Endothelial cell of umbilical vein (primary cell): ENCODE data around the gene TNFAIP8L1. TPM values are rescaled to one million over a fixed set of nuclear protein-coding genes. Genes with fewer than 3 reads are reported as not detected.

ENCODE experiments used
- BruUV-seq: library from RNA; stranded (reverse); fragments of 400-500 nt; replicated peaks from 2 replicates; lab custom pipeline; 2021; lab: Mats Ljungman, UMichigan
- CTCF ChIA-PET: fragments of 300-600, 350-600 bp; sonication (Branson Sonifier 250); formaldehyde crosslinking; loops from one replicate; lab custom pipeline; 2021; ENCODE audit warnings: antibody characterized with exemption, inconsistent platforms; lab: Charles Lee
- POLR2A ChIA-PET: fragments of 300-600, 350-600 bp; sonication (Branson Sonifier 250); formaldehyde crosslinking; loops from one replicate; lab custom pipeline; 2021; ENCODE audit warnings: antibody characterized with exemption, inconsistent platforms; lab: Charles Lee
- DNase-seq: peaks from one replicate; pipeline ENCODE4 v3.0.0-alpha.2; 2011; ENCODE audit warnings: low read depth, low spot score
- FAIRE-seq: peaks from 2 replicates; lab custom pipeline; 2011; peaks lifted over from hg19 to GRCh38; lab: Jason Lieb, UNC
- H2AFZ ChIP-seq: 2 replicates; pipeline ENCODE4 v1.6.0; 2012; ENCODE audit warnings: low read depth, low read length, control low read depth, inconsistent platforms
- H3K27ac ChIP-seq: 2 replicates; pipeline ENCODE4 v1.5.1; 2011; ENCODE audit warnings: low read depth, mild to moderate bottlenecking, control low read depth, low read length, moderate library complexity; ENCODE audit not compliant: insufficient read depth
- H3K27me3 ChIP-seq, 2 experiments: 2 replicates each; pipeline versions ENCODE4 v1.6.0 to v1.6.1; 2011; ENCODE audit warnings: low read length in 2 of 2, mixed read lengths in 1 of 2; ENCODE audit not compliant: control insufficient read depth in 2 of 2, insufficient read depth in 2 of 2
- H3K36me3 ChIP-seq, 2 experiments: 2 replicates in 1 of 2; 3 replicates in 1 of 2; pipeline ENCODE4 v1.5.1; 2011; ENCODE audit warnings: low read length in 2 of 2, mild to moderate bottlenecking in 1 of 2, moderate library complexity in 1 of 2; ENCODE audit not compliant: control insufficient read depth in 2 of 2, insufficient read depth in 2 of 2; ENCODE audit errors: extremely low read depth in 1 of 2
- H3K4me1 ChIP-seq: 3 replicates; pipeline ENCODE4 v1.5.1; 2011; ENCODE audit warnings: mild to moderate bottlenecking, low read length; ENCODE audit not compliant: control insufficient read depth, insufficient read depth; ENCODE audit errors: extremely low read depth
- H3K4me2 ChIP-seq: 2 replicates; pipeline ENCODE4 v1.6.1; 2011; ENCODE audit warnings: low read length, control low read depth, mixed read lengths; ENCODE audit not compliant: insufficient read depth
- H3K4me3 ChIP-seq, 3 experiments: fragments of 200-600 bp in 1 of 3; sonication (generic), shearing (Covaris generic) in 1 of 3; replicated peaks in 1 of 3; 2 replicates each; pipeline ENCODE4 v1.5.1; 2011 to 2016; ENCODE audit warnings: control low read depth in 3 of 3, low read length in 3 of 3, mild to moderate bottlenecking in 2 of 3, inconsistent platforms in 1 of 3, low read depth in 1 of 3, moderate library complexity in 1 of 3; ENCODE audit not compliant: insufficient read depth in 1 of 3
- H3K79me2 ChIP-seq: 2 replicates; pipeline ENCODE4 v1.6.0; 2012; ENCODE audit warnings: low read length, inconsistent platforms; ENCODE audit not compliant: control insufficient read depth, insufficient read depth
- H3K9ac ChIP-seq: replicated peaks from 2 replicates; pipeline ENCODE3; 2011; ENCODE audit warnings: low read length, control low read depth; ENCODE audit not compliant: insufficient read depth; ENCODE audit errors: extremely low read depth
- H3K9me1 ChIP-seq: replicated peaks from 3 replicates; pipeline ENCODE4 v1.6.0; 2011; ENCODE audit warnings: mild to moderate bottlenecking, low read length; ENCODE audit not compliant: control insufficient read depth, insufficient read depth; ENCODE audit errors: extremely low read depth
- H3K9me3 ChIP-seq: replicated peaks from 2 replicates; pipeline ENCODE4 v1.5.1; 2012; ENCODE audit warnings: low read length, inconsistent platforms; ENCODE audit not compliant: control insufficient read depth, insufficient read depth
- H4K20me1 ChIP-seq: replicated peaks from 2 replicates; pipeline ENCODE3; 2011; ENCODE audit warnings: mild to moderate bottlenecking, low read length; ENCODE audit not compliant: control insufficient read depth, insufficient read depth; ENCODE audit errors: extremely low read depth
- EZH2 ChIP-seq: IDR thresholded peaks from 2 replicates; pipeline ENCODE4 v1.6.1; 2012; ENCODE audit warnings: borderline replicate concordance, low read depth, mild to moderate bottlenecking, moderate library complexity, low read length, inconsistent platforms; ENCODE audit not compliant: severe bottlenecking
- FOS ChIP-seq: IDR thresholded peaks from 2 replicates; pipeline ENCODE4 v1.6.1; 2011; ENCODE audit warnings: mild to moderate bottlenecking, low read length, moderate library complexity, borderline replicate concordance; ENCODE audit not compliant: insufficient read depth
- GATA2 ChIP-seq: IDR thresholded peaks from 2 replicates; pipeline ENCODE4 v1.7.0; 2011; ENCODE audit warnings: low read depth, mild to moderate bottlenecking, moderate library complexity, mixed read lengths, low read length; ENCODE audit not compliant: insufficient read length, insufficient read depth
- JUN ChIP-seq: IDR thresholded peaks from 2 replicates; pipeline ENCODE4 v1.6.1; 2011; ENCODE audit warnings: borderline replicate concordance, low read depth; ENCODE audit not compliant: insufficient read length, insufficient read depth
- MYC ChIP-seq: IDR thresholded peaks from one replicate; pipeline ENCODE4 v1.6.1; 2011; ENCODE audit warnings: mild to moderate bottlenecking, low read depth, low read length
- POLR2A ChIP-seq: IDR thresholded peaks from 2 replicates; pipeline ENCODE4 v1.6.1; 2012; ENCODE audit warnings: low read depth, mild to moderate bottlenecking, control low read depth, low read length
- POLR2AphosphoS5 ChIP-seq: IDR thresholded peaks from 2 replicates; pipeline ENCODE4 v1.6.1; 2012; ENCODE audit warnings: low read depth, mild to moderate bottlenecking, control low read depth, low read length, moderate library complexity; ENCODE audit not compliant: insufficient read depth
- dilution Hi-C: fragments of 300-500 bp; cut with MboI; formaldehyde crosslinking; loops from one replicate; pipeline ENCODE4 v1.15.0; 2019; ENCODE audit warnings: low sequenced_read_pairs; ENCODE audit not compliant: extremely low pct_ligation_motif_present
- intact Hi-C: fragments of 100-400 bp; cut with micrococcal nuclease; formaldehyde crosslinking; loops from one replicate; pipeline ENCODE4 v1.10.0; 2022
- polyA plus RNA-seq, 4 experiments: library from polyadenylated mRNA; depleted of rRNA in 3 of 4; stranded (reverse) in 3 of 4; unstranded in 1 of 4; fragments of >200 nt; gene quantifications; 2 replicates each; pipeline versions ENCODE4 v1.2.1 to v1.2.3, GENCODE V29; 2011 to 2012; ENCODE audit warnings: missing spikeins in 1 of 4
- total RNA-seq: library from RNA; stranded (reverse); gene quantifications from 2 replicates; pipeline ENCODE4 v1.2.3, GENCODE V29; 2021
- TF ChIP-seq, protein P1 (sequence below): IDR thresholded peaks from 2 replicates; pipeline ENCODE4 v1.6.1; 2011; ENCODE audit not compliant: insufficient read depth, insufficient read length
- TF ChIP-seq, protein P2 (sequence below), 2 donors: IDR thresholded peaks; 1 replicate in 1 of 2; 2 replicates in 1 of 2; pipeline ENCODE4 v1.5.1; 2011; ENCODE audit warnings: low read length in 2 of 2, mild to moderate bottlenecking in 2 of 2, moderate library complexity in 2 of 2, control low read depth in 1 of 2, inconsistent platforms in 1 of 2, low read depth in 1 of 2; ENCODE audit not compliant: insufficient read depth in 1 of 2; ENCODE audit errors: extremely low read depth in 1 of 2

The TNFAIP8L1 gene
- total and polyA plus RNA-seq, 2 donors (not counting 3 experiments of a cell fraction or from before 2014, with no cell fraction given) = 40.0 to 56.1 TPM

DNA sequence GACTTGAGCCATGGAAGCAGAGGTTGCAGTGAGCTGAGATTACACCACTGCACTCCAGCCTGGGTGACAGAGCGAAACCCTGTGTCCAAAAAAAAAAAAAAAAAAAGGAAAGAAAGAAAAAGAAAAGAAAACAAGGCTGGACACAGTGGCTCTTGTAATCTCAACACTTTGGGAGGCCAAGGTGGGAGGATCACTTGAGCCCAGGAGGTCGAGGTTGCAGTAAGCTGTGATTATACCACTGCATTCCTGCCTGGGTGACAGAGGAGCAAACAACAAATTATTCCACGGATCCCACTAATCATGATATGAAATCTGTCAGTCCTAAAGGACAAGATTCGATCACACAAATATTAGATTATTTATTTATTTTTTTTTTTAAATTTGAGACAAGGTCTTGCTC is 33.9 kb downstream of the TNFAIP8L1 start:
- Histone ChIP-seq H3K27ac (no peak overlapping the region), H3K9me1 (no peaks in the 10 kb centered on the region), H3K9ac (no peak overlapping the region), H3K4me3 (no peak overlapping the region), H3K4me2 (no peak overlapping the region), H4K20me1 (no peaks in the 10 kb centered on the region), H3K36me3 (peaks cover 3 to 11% of the 10 kb centered on the region in 2 experiments), H3K79me2 (peaks cover 16% of the 10 kb centered on the region), H3K9me3 (no peaks in the 10 kb centered on the region), H3K4me1 (peaks cover 13% of the 10 kb centered on the region), H2AFZ (no peak overlapping the region), H3K27me3 (no peaks in the 10 kb centered on the region)
- TF ChIP-seq POLR2A = no peak
- TF ChIP-seq EZH2 = no peak
- no peak for TF ChIP-seq FOS
- no peak for TF ChIP-seq MYC
- TF ChIP-seq, protein P1, sequence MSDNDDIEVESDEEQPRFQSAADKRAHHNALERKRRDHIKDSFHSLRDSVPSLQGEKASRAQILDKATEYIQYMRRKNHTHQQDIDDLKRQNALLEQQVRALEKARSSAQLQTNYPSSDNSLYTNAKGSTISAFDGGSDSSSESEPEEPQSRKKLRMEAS = no peak
- TF ChIP-seq GATA2 = no peak
- TF ChIP-seq POLR2AphosphoS5 = no peak
- TF ChIP-seq, protein P2, sequence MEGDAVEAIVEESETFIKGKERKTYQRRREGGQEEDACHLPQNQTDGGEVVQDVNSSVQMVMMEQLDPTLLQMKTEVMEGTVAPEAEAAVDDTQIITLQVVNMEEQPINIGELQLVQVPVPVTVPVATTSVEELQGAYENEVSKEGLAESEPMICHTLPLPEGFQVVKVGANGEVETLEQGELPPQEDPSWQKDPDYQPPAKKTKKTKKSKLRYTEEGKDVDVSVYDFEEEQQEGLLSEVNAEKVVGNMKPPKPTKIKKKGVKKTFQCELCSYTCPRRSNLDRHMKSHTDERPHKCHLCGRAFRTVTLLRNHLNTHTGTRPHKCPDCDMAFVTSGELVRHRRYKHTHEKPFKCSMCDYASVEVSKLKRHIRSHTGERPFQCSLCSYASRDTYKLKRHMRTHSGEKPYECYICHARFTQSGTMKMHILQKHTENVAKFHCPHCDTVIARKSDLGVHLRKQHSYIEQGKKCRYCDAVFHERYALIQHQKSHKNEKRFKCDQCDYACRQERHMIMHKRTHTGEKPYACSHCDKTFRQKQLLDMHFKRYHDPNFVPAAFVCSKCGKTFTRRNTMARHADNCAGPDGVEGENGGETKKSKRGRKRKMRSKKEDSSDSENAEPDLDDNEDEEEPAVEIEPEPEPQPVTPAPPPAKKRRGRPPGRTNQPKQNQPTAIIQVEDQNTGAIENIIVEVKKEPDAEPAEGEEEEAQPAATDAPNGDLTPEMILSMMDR (IDR thresholded peaks at IDR 0.05; ENCODE audit: extremely low read depth in 1 of 2, insufficient read depth in 1 of 2, low read depth in 1 of 2, low read length in 2 of 2) = no peak
- no peak for TF ChIP-seq JUN
- ChIA-PET POLR2A (no interaction called here), CTCF (interaction anchor here (0.8 to 1.2 kb wide), 2 partner anchors 14 to 118 kb away, joined by 3 to 4 read pairs; partner anchors contain the start of gene FEM1A)
- FAIRE-seq (no peak), DNase-seq (no peak)
- BruUV-seq = no TSS peak
- intact Hi-C loops (loop anchor here (5.0 kb wide), 1 partner anchor 39 kb away; no protein-coding TSS in a partner anchor), dilution Hi-C loops (no loop called here)
